GM18508 (cell line): ENCODE results near the gene DDR1.
"Not testable (repeated sequence)": the region's sequence is repeated elsewhere in the genome, so short reads cannot be mapped to it uniquely, and the experiment has no call there.

ENCODE experiments used
- ATAC-seq: cut with Tn5 transposase; IDR thresholded peaks from one replicate; pipeline ENCODE4 v1.9.1; 2021; ENCODE audit warnings: moderate number of reproducible peaks; ENCODE audit not compliant: insufficient read depth, unreplicated experiment

Gene DDR1

GRCh38 chr6:30891816-30892538, 7.7 kb downstream of the DDR1 start:
- ATAC-seq: no peak

GRCh38 chr6:30893001-30893591, 8.8 kb downstream of the DDR1 start:
- ATAC-seq: no peak

- ATAC-seq: no peak
Measured at GRCh38 chr6:30893666-30894065, 9.3 kb downstream of the DDR1 start.

GRCh38 chr6:30894381-30894780, 10.1 kb downstream of the DDR1 start:
- ATAC-seq: no peak

GRCh38 chr6:30894935-30895334, 10.6 kb downstream of the DDR1 start:
- no peak for ATAC-seq

- ATAC-seq: no peak
Measured at GRCh38 chr6:30895343-30895742, 11.0 kb downstream of the DDR1 start.

GRCh38 chr6:30896541-30896940, 12.2 kb downstream of the DDR1 start:
- ATAC-seq: no peak

- ATAC-seq: no peak
Measured at GRCh38 chr6:30897882-30898281, 13.6 kb downstream of the DDR1 start.

- ATAC-seq: no peak
Measured at GRCh38 chr6:30898750-30899360, 14.5 kb downstream of the DDR1 start.

- ATAC-seq: no peak
Measured at GRCh38 chr6:30900863-30901417, 16.6 kb downstream of the DDR1 start.

GRCh38 chr6:30901436-30901835, 17.1 kb downstream of the DDR1 start:
- no peak for ATAC-seq

- not testable (repeated sequence) for ATAC-seq
Measured at GRCh38 chr6:30902196-30902595, 17.9 kb downstream of the DDR1 start.

GRCh38 chr6:30902709-30903108, 18.4 kb downstream of the DDR1 start:
- ATAC-seq: no peak

- ATAC-seq: no peak
Measured at GRCh38 chr6:30903236-30903635, 18.9 kb downstream of the DDR1 start.

GRCh38 chr6:30907290-30907757, 23.0 kb downstream of the DDR1 start:
- not testable (repeated sequence) for ATAC-seq

GRCh38 chr6:30907758-30908591, 23.7 kb downstream of the DDR1 start, which contains the start of gene GTF2H4:
TSS of gene GTF2H4 (plus strand) at chr6:30908207.
- ATAC-seq: no peak

GRCh38 chr6:30908700-30909099, 24.4 kb downstream of the DDR1 start:
- ATAC-seq: no peak

GRCh38 chr6:30910473-30910872, 26.2 kb downstream of the DDR1 start:
- not testable (repeated sequence) for ATAC-seq

GRCh38 chr6:30912746-30913520, 28.6 kb downstream of the DDR1 start:
- ATAC-seq: no peak

GRCh38 chr6:30913721-30914075, 29.4 kb downstream of the DDR1 start:
- ATAC-seq: no peak
